ENCODE data around the gene YIPF2.

Gene YIPF2

DNA sequence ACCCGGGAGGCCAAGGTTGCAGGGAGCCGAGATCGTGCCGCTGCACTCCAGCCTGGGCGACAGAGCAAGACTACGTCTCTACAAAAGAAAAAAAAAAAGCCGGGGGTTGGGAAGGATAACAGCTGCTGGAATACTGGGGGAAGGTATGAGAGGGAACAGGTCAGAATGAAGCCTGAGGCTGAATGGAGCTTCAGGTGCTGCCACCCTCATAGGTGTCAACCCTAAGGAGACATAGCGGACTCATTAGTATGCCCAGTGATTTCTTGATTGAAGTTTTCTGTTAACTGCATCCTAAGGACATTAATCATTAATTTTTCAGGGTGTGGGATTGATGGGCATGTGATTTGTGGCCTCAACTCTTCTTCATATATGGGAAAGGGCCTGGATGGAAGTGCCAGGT is 38.4 kb upstream of the YIPF2 start:
- no peak overlapping the region for H3K4me3 ChIP-seq (ENCODE audit: low read depth, low read length)
- TF ChIP-seq, protein P1, sequence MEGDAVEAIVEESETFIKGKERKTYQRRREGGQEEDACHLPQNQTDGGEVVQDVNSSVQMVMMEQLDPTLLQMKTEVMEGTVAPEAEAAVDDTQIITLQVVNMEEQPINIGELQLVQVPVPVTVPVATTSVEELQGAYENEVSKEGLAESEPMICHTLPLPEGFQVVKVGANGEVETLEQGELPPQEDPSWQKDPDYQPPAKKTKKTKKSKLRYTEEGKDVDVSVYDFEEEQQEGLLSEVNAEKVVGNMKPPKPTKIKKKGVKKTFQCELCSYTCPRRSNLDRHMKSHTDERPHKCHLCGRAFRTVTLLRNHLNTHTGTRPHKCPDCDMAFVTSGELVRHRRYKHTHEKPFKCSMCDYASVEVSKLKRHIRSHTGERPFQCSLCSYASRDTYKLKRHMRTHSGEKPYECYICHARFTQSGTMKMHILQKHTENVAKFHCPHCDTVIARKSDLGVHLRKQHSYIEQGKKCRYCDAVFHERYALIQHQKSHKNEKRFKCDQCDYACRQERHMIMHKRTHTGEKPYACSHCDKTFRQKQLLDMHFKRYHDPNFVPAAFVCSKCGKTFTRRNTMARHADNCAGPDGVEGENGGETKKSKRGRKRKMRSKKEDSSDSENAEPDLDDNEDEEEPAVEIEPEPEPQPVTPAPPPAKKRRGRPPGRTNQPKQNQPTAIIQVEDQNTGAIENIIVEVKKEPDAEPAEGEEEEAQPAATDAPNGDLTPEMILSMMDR (IDR thresholded peaks at IDR 0.05; ENCODE audit: insufficient read depth, low read depth, low read length, missing control alignments): no peak
- DNase-seq (ENCODE audit: low read depth): no peak

DNA sequence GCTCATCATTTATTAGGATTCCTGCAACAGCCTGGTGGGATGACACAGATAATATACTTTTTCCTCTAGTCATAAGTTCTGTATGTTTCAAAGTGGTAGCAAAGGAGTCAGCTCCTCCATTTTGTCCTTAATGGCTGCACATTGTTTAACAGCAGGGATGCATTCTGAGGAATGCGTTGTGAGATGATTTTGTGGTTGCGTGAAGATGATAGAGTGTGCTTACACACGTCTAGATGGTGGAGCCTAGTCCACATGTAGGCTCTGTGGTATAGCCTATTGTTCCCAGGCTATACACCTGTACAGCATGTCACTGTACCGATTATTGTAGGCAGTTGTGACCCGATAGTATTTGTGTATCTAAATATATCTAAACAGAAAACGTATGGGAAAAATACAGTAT is 37.0 kb upstream of the YIPF2 start:
- DNase-seq (ENCODE audit: low read depth): no peak
- H3K4me3 ChIP-seq (ENCODE audit: low read depth, low read length): no peak overlapping the region
- TF ChIP-seq, protein P1 (IDR thresholded peaks at IDR 0.05; ENCODE audit: insufficient read depth, low read depth, low read length, missing control alignments): no peak

DNA sequence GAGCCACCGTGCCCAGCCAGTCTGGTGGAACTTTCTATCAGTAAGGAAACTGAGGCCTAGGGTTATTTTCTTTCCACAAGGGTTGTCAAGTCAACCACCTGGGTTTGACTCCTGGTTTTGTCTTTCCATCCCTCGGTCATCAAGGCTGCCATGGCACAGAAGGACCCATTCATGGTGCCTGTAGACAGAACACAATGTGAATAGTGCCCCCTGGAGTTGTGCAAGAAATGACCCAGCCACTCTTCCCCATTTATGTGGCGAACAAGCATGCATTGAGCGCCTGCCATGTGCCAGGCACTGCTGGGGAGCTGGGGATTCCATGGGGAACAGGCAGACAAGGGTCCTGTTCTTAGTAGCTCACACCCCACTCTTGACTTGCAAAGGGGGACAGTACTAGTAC is 36.5 kb upstream of the YIPF2 start:
- no peak overlapping the region for H3K4me3 ChIP-seq (ENCODE audit: low read depth, low read length)
- DNase-seq (ENCODE audit: low read depth): no peak
- TF ChIP-seq, protein P1 (IDR thresholded peaks at IDR 0.05; ENCODE audit: insufficient read depth, low read depth, low read length, missing control alignments): peak; percentile 8

DNA sequence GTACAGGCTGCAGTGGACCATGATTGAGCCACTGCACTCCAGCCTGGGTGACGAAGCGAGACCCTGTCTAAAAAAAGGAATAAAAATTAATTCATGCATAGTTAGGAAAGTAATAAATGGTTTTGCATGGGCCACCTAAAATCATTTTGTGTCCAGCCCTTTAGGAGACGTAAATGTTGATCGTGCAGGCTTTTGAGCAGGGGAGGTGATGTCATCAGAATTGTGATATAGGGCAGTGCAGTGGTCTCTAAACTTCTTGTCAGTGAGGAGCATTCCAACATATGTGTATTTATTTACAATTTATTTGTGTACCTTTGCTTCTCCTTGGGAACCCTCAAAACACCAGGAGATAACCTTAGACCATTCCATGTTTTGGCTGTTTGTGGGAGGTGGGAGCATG is 35.4 kb upstream of the YIPF2 start:
- no peak for DNase-seq (ENCODE audit: low read depth)
- TF ChIP-seq, protein P1 (IDR thresholded peaks at IDR 0.05; ENCODE audit: insufficient read depth, low read depth, low read length, missing control alignments): no peak
- no peak overlapping the region for H3K4me3 ChIP-seq (ENCODE audit: low read depth, low read length)

DNA sequence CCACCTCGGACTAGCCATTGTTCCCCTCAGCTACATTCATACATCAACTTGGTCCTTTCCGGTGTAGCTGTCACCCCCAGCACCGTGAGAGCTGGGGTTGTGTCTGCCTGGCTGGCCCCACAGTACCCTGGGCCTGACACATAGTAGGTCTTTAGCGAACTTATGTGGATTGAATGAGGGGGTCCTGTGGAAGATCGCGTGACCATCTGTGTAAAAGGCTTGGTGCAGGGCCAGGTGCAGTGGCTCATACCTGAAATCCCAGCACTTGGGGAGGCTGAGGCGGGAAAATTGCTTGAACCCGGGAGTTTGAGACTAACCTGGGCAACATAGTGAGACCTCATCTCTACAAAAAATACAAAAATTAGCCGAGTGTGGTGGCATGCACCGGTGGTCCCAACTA is 34.4 kb upstream of the YIPF2 start:
- TF ChIP-seq, protein P1 (IDR thresholded peaks at IDR 0.05; ENCODE audit: insufficient read depth, low read depth, low read length, missing control alignments): no peak
- peak overlapping the region; percentile 81; the same call in 1 of the 2 replicates for H3K4me3 ChIP-seq (ENCODE audit: low read depth, low read length)
- DNase-seq (ENCODE audit: low read depth): peak; percentile 32

DNA sequence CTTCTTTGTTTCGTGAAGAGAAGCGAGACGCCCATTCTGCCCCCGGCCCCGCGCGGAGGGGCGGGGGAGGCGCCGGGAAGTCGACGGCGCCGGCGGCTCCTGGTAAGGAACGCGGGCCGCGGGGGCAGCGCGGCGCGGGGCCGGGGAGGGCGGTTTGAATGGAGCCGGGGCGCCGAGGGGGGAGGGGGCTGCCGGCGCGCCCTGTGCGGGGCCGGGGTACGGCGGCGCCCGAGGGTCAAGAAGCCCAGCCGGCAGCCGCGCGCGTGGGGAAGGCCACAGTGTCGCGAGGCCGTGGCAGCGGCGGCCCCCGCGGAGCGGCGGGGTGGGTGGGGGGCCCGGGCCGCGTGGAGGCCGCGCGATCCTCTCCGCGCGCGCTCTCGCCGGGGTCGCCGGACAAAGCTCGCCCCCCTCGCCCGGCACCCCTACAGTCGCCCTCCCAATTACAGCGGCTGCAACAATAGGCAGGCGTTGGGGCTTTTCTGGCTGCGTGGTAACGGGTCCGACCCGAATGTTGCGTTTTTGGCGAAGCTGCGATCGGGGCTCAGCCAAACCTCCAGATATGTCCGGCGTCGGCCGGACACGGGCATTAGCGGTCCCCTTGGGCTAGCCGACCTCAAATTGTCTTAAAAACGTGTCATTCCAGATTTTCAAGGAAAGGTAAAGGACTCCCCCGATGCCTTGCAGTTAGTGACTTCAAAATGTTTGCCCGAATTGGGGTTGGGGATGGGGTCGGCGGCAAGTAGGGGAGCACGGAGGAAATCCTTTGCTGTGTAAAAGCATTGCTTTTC is 32.8 kb upstream of the YIPF2 start:
- DNase-seq (ENCODE audit: low read depth): peak; percentile 53
- TF ChIP-seq, protein P1 (IDR thresholded peaks at IDR 0.05; ENCODE audit: insufficient read depth, low read depth, low read length, missing control alignments): no peak
- peak overlapping the region; percentile 81 for H3K4me3 ChIP-seq (ENCODE audit: low read depth, low read length)

Measured in GM12865 (cell line).